GM12874 (cell line): Measurements from ENCODE around the gene MGP.
A peak's percentile ranks its signal among the peaks of the same experiment; 100 is the strongest.

Experiments
- TF ChIP-seq, protein P1 (sequence below): IDR thresholded peaks from 2 replicates; pipeline ENCODE4 v1.5.1; 2011; ENCODE audit warnings: low read depth, mild to moderate bottlenecking, control low read depth, low read length, moderate library complexity; ENCODE audit not compliant: insufficient read depth

Gene MGP

GRCh38 chr12:14854586-14855183 is 31.0 kb downstream of the MGP start:
- TF ChIP-seq, protein P1, sequence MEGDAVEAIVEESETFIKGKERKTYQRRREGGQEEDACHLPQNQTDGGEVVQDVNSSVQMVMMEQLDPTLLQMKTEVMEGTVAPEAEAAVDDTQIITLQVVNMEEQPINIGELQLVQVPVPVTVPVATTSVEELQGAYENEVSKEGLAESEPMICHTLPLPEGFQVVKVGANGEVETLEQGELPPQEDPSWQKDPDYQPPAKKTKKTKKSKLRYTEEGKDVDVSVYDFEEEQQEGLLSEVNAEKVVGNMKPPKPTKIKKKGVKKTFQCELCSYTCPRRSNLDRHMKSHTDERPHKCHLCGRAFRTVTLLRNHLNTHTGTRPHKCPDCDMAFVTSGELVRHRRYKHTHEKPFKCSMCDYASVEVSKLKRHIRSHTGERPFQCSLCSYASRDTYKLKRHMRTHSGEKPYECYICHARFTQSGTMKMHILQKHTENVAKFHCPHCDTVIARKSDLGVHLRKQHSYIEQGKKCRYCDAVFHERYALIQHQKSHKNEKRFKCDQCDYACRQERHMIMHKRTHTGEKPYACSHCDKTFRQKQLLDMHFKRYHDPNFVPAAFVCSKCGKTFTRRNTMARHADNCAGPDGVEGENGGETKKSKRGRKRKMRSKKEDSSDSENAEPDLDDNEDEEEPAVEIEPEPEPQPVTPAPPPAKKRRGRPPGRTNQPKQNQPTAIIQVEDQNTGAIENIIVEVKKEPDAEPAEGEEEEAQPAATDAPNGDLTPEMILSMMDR, result 0 out of 2 replicates have a peak, but pooled peaks have one; percentile 8

- TF ChIP-seq, protein P1, result no peak
Measured at GRCh38 chr12:14853961-14854360, 31.7 kb downstream of the MGP start.

DNA sequence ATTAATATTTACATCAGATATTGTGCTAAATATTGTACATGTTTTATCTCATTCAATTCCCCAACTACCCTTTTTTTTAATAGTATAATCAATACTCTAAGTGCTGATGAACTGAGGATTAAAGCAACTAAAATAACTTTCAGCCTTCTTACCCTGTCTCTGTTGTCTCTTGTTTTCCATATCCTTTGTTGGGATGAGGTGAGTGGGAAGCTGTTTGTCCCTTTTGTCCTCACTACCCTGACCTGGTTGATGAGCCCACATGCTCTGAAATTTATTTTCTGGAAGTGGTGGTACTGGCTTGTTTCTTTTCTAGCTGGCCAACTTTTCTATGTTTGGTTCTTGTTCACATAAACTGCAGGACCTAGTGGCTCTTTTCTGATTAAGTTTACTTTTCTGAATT is 32.8 kb downstream of the MGP start:
- TF ChIP-seq, protein P1, result no peak

DNA sequence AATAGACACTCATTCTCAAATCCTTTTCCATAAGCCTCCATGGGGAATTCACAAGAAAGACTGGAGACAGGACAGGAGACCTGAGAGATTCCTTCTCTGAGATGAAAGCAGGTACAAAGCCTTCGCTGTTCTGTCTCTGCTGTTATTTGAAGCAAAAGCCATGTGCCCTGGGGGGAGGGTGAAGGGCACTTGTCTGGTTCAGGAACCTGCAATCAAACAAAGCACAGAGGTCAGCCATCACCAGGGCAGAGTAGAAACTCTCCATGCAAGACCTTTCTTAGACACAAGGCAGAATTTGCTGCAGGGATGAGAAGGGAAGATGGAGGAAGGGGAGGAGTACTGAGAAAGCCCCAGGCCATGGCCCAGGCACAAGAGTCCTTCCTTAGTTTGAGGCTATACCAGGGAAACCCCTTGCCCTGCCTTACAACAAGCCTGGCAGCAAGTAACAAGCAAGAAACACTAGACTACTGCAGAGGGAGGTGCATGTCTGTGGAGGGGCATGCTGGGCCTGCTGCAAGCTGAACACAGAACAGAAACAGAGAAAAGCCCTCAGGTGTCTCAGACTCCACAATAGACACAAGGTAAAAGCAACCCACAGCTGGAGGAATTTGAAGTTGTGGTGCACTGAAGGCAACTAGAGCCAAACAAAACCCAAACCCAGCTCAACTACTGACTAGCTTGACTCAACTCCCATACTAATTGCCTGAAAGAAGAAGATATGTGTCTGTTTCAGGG is 34.6 kb downstream of the MGP start:
- TF ChIP-seq, protein P1, result no peak

DNA sequence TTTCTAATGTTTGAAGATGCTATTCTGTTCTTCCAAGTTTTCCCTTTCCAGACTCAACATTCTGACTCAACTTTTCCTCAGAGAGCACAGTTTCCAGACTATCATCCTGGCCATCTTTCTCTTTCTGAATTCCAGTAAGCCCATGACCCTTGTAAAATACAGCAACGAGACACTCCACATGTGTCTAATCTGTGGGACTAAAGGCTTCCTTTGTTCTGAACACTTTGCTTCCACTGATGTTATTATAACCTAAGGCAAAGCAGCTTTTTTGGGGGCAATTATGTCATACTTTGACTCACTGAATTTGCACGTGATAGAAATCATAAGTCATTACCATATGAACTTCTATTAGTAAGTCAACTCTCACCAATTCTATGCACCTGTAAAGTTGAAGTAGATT is 36.0 kb downstream of the MGP start:
- TF ChIP-seq, protein P1, result no peak

GRCh38 chr12:14846876-14847580 is 38.6 kb downstream of the MGP start:
- TF ChIP-seq, protein P1, result no peak

GRCh38 chr12:14846042-14846587 is 39.5 kb downstream of the MGP start:
- TF ChIP-seq, protein P1, result no peak
